GM21515 (cell line): ENCODE results near the gene SLU7.

Source experiments
- ATAC-seq: cut with Tn5 transposase; IDR thresholded peaks from one replicate; pipeline ENCODE4 v1.9.1; 2021; ENCODE audit not compliant: unreplicated experiment

Gene SLU7

DNA sequence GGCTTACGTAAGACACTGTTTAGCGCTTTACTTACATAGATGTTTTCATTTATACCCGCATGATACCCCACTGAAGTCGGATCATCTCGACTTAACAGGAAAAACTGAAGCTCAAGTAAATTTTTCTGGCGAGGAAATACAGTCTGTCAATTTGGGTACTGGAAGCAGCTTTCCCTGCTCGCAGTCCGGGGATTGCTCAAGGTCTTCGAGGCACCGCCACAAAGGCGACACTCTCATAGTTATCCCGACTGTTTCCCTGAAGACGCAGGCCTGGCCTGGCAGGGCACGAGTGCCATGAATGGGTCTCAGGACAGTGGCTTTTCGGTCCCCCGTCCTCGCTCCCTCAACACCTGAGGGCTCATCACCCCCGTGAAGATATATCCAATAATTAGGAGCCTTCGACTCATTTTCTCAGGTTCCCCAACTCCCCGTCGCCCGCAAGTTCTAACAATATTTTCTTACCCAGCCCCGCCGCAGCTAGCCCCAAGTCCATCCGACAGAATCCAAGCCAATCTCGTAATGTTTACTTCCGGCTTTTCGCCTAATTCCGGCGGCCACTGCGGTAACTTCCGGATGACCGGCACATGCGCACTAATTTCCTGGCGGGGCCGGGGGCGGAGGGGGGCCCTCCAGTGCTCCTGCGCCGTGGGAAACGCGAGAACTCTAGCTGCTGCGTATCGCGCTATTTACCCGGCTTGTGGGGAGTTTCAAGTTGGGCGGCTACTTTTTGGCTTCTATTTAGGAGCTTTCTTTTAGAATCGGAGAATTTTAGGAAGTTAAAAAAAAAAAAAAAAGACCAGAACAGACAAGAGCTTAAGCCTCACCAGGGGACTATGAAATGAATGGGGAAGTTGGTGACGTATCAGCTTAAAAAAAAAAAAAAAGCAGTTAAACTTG is at the start of gene SLU7:
SLU7 (minus strand) TSS at position 521 of the 897 bp plus-strand sequence. CDS start 3,787 bp downstream, outside the sequence.
- ATAC-seq, result peak; percentile 71

DNA sequence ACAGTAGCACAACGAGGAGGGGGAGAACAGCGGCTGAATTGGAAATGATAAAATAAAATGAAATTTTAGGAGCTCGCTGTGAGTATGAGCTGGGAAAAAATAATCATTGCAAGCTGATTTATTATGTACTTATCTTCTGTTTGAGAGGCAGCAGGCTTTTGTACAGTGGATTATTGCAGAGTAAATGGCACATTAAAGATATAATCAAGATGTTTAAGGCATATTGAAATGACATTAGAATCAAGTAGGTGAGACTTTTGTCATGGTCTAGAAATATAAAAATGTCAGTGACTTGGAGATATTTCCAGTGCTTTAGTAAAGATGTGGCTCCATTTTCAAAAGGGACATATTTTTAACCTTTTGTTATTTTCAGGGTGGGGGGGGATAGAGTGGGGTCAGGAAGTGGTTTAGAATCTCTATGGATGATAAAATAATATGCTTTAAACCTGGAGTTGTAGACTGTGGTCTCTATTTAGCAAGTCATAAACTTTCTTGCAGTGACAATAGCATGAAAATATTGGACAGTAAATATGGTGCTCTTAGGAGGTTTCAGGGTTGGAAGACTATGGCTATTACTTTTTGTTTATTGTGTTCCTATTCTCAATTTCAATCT is 49.6 kb upstream of the SLU7 start:
- no peak for ATAC-seq

DNA sequence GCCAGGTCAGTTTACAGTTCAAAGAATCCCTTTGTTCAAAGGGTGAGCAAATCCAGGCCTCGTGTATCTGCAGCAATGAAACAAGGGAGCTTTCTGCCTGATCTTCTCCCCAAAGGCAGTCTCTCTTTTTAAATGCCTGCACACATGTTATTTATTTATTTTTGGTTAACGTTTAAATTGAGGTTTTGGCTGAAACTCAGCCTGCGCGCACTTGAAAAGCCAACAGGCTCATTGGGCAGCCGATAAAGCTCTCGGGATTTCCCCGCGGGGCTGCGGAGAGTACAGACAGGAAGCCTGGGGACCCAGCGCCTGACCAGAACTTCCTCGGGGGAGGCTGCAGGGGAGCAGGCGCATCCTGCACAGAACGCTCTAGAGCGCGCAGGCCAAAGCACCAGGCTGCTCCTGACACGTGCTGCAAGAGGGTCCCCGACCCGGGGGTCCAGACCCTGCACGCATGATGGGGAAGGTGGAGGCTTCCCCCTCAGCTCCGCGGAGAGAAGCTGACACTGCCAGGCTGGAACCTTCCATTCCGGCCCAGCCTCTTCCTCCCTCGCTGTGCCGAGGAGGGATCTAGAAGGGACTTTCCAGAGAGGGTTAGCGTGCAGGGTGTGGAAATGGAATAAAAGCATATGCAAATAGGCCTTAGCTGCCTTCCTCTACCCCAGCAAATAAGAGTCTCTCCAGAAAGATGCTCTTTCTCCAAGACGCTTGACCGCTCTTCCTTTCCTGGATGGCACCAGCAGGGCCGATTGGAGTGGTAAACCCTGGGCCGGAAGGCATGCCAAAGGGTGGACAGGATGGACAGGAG is 48.9 kb upstream of the SLU7 start:
- peak; percentile 92 for ATAC-seq

DNA sequence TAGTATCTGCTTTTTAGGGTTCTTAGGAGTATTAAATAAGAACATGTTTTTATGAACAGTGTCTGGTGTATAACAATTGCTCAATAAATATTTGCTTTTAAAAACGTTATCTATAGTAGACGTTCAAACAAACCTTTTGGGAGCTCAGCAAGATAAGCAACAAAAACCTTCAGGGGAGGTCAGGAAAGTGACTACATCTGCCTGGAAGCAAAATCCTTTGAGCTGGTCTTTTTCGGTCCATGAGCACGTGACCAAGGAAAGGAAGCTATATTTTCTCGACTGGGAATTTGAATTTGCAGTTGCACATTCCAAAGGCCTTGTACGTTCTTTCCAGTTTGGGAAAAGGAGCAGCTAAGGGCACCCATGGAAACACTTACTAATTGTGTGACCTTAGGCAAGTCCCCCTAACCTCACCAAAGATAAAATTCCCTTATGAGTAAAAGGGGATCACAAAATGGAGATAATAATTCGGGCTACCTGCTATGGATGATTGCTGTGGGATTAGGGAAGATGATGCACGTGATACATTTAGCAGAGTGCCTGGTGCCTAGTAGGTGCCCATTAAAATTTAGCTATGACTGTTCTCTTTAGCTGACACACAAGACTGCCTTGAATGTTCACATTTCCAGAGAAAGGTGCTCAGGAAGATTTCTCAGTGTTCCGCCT is 48.1 kb upstream of the SLU7 start:
- ATAC-seq, result no peak

DNA sequence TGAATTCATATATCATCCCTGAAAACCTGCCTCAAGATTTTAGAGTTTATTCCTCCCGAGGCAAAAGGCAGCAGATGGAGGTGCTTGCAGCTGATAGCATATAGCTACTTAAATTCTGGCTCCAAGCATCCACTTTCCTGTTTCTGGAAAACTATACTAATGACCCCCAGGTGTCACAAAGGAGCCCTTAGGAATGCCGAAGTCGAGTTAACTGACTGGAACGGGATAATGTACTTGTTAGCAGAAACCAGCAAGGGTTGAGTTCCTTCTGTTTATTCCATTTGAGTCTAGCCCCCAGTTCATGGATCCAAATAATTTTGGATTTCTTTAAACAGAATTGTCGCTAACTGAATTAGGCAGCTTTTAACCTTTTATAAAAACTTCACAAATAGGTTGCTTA is 47.2 kb upstream of the SLU7 start:
- no peak for ATAC-seq

DNA sequence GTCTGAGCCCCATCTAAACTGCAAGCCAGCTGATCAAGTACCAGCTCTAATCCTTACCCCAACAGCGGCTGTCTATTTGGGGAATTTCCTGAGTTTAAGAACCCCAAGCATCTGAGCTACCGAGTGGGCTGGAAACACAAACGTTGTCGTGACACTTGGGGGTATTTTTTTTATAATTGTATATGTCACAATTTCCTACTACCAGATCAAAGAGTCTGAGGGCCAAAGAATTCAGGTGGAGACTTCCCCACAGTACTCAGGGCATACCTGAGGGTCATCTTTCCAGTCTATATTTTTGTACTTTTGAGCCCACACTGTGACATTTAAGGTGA is 45.6 kb upstream of the SLU7 start:
- ATAC-seq, result no peak

DNA sequence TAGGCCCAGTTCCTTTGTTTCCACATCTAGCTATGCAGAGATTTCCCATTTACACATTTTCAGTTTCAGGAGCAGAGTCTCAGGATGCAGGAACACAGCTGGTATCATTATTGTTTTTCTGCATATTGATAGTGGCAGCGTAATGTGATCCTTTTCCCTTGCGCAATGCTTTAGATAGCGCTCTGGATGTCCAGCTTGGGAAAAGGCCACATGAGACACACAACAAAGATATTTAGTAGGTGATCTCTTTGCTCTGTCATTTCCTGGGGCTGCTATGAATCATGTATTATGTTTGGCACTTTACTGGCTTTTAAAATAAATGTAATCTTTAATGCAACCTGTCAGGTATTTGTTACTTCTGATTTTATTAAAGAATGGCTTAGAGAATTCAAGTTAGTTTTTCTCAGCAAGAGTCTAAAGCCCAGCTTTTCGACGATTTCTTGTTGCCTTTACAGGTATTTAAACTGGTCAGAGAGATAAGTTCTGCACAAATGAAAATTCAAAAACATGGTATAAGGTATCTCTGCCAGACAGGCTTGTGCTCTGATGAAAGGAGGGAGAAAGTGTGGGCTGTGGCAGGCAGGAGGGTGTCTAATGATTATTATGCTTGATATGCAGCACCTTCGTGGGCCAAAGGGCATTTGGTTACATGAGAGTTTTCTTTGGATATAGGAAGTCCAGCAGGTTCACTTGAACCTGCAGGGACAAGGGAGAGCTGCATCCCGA is 45.0 kb upstream of the SLU7 start:
- ATAC-seq, result no peak

DNA sequence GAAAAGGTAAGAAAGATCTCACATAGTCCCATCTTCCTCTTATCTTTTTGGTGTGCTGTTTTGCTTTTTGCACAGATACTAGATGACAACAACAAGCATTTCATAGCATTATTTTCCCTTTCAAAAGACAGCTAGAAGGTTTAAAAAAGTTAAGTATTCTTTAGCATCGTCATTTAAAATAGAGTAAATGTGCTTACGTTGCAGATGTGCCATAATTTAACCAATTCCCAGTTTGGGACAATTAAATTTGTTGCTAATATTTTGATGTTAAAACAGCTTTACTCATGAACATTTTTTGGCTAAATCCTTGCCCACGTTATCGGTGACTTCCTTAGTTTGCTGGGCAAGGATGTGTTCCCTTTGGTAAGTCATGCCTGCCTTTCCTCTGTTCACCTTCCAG is 44.3 kb upstream of the SLU7 start:
- no peak for ATAC-seq

DNA sequence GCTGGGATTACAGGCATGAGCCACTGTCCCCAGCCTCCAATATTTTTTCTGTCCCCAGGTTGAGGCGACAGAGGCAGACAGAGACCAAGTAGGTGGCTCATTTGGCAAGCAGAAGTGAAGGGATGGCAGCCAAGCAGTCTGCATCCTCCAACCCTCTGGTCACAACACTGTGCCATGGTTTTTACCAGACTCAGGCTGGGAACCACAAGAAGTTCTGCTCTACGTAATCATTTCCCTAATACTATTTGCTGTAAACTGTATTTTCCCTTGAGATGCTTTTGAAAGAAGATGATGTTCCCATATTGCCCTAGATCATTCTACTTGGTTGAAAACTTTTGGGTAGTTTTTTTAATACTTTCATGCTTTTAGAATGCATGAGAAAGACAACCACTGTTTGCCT is 43.3 kb upstream of the SLU7 start:
- no peak for ATAC-seq

DNA sequence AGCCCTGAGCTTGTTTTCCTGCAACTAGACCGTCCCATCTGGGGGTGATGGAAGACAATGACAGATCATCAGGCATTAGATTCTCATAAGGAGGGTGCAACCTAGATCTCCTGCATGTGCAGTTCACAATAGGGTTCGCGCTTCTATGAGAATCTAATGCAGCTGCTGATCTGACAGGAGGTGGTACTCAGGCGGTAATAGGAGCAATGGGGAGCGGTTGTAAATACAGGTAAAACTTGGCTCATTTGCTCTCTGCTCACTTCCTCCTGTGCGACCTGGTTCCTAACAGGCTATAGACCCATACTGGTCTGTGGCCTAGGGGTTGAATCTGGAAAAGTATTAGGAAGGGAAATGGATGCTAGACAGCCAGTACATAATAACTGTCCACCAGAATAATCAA is 42.5 kb upstream of the SLU7 start:
- no peak for ATAC-seq

DNA sequence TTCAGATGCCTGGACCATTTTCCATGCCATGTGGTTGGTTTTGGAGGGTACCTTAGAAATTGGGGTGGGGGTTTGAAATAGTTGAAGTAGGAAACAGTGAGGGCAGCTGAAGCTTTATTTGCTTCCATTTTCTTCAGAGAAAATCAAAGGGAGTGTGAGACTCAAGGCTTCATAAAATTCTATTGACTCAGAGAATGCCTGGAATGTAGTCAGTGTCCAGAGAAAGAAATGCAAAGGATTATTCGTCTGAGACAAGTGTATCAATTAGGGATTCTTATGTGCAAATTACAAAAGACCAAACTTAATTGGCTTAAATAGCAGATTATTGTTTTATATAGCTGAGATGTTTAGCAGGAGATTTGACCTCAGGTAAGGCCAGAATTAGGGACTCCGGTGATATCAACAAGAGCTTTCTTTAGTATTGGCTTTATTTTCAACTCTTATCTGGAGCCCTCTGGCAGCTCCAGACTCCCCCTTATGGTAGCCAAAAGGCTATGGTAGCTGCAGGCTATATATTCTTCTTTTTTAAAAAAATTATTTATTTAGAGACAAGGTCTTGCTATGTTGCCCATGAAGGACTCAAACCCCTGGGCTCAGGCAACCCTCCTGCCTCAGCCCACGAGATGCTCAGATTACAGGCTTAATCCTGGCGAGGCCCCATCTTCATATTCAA is 41.6 kb upstream of the SLU7 start:
- ATAC-seq, result no peak

DNA sequence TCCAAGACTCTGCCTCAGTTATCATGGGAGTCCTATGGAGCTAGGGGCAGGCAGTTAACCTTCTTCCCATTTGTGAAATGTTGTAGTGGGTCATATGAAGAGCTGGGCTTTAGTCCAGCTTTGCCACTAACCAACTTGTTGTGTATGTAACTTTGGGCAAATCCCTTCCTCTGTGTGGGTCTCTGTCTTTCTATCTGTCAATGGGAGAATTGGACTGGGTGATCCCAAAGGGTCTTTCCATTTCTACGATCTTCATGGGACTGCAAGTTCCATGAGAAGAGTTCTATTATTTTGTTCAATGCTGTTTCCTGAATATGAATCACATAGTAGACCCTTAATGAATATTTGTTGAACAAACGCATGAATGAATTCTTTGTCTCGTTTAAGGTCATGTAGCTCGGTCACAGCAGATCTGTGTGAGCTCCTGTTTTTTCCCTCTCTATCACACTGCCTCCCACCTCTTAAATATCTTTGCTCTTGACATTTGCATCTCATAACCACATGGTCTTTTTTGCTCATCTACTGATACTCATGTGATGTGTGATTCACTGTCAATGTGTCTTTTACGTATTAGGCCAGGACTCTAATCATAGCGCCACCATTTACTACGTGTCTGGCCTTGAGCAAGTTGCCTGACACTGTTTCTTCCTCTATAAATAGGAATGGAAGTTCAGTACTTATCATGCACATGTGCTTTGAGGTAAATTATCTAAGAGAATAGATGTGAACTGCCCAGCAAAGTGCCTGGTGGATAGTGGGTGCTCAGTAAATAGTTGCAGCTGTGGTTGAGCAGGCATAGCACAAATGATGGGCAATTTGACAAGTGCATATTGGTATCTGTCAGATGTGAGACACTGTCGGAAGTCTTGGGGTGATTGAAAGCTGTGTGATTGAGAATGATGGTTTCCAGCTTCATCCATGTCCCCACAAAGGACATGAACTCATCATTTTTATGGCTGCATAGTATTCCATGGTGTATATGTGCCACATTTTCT is 40.2 kb upstream of the SLU7 start:
- peak; percentile 59 for ATAC-seq

DNA sequence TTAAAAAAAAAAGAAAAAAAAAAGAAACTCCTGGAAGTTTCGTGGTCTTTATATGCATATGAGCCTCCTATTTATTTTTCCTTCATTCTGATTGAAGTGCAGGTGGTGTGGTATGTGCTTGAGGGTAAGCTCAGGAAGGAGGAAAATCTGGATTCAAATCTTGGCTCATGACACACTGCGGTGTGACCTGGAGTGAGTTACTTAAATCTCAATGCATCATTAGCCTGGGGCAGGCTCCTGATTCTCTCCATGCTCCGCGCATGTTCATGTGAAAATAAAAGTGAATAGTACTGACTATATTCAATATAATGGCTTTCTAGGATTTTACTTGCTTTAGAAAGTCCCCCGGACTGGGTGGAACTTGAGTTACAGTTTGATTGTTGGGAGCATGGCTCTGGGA is 38.4 kb upstream of the SLU7 start:
- ATAC-seq, result no peak

DNA sequence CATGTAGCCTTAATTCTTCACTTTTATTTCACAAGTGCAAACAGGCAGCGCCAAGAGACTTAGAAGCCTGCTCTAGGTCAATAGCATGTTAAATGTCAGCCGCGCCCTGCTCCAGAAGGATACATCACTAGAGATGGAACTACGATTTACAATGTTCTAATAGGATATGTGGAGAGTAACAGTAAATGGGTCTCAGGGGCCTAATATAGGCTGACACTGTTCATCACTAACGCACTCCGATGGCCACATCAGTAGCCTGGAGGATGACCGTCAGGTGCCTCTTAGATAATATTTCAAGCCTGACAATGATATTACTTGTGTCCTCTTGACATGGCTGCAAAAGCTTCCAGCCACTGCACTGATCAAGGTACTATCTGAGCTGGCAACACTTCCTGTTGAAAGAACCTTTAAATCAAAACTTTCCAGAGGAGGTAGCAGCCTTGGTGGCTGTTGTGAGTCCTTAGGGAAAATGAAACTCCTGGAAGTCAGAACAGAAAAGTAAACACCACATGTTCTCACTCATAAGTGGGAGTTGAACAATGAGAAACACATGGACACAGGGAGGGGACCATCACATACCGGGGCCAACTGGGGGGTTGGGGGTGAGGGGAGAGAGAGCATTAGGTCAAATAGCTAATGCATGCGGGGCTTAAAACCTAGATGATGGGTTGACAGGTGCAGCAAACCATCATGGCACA is 37.7 kb upstream of the SLU7 start:
- ATAC-seq, result no peak

DNA sequence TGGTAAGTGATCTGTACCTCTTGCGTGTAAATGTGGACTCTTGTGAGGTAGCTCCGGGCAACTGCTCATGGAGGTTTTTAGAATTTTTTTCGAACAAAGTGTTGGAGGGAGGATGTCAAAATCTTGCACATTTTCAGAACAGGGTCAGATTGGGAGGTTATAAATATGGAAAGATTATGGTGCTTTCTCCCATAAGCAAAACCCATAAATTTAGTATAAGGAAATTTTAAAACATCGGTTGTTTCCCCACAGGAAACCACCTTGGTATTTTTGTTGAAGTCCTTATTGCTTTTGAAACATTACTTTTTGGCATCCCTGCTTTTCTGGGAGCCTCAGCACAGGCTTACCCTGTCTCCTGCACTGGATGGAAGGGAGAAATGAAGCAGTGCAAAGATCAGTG is 36.7 kb upstream of the SLU7 start:
- ATAC-seq, result no peak

DNA sequence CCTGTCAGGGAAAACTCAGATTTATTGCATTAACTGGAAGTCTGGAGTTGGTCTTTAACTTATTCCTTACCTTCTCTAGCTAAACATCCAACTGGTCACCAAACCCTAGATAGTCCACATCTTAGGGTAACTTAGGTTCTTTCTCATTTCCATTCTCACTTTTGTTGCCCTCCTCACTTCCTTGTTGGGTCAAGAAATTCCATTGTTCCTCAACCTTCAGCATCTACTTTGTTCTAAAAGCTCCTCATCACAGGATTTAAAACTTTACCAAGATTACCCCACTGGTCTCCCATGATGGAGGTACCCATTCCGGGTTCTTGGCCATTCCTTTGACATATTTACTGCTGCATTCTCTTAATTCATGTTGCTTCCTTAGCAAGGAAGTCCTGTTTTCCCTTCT is 34.9 kb upstream of the SLU7 start:
- ATAC-seq, result no peak

DNA sequence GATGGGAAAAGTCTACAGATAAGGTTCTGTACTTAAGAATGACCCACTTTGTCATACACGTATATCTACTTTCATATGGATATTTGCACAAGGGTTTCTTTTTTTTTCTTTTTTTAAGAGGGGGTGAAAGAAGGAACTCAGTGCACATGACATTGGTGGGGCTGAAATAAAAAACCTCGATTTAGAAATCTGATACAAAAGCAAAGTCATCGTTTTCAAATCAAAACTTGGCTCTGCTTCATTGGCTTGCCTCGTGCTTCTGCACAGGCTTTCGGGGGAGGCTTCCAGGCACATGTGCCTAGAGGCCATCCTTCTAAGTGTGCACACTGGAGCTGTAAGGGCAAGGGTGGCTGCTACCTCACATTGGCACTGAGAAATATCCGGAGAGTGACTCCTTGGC is 33.9 kb upstream of the SLU7 start:
- ATAC-seq, result no peak

DNA sequence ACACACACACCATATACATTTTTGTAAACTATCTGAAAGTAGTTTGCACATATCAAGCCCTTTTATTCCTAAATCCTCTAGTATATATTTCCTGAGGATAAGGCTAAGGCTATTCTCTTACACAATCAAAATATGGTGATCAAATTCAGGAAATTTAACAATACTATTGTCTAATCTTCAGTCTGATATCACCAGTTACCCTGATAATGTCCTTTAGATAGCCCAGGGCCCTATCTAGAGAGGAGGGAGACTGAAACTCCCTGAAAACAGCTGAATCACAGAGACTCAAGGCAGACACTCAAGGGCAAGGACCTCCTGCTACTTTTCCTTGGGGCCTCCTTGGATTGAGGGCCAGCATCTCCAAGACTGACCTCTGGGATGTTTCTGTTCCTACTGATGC is 33.2 kb upstream of the SLU7 start:
- ATAC-seq, result no peak
